Measurements from ENCODE around the gene NRXN3.

The NRXN3 gene

DNA sequence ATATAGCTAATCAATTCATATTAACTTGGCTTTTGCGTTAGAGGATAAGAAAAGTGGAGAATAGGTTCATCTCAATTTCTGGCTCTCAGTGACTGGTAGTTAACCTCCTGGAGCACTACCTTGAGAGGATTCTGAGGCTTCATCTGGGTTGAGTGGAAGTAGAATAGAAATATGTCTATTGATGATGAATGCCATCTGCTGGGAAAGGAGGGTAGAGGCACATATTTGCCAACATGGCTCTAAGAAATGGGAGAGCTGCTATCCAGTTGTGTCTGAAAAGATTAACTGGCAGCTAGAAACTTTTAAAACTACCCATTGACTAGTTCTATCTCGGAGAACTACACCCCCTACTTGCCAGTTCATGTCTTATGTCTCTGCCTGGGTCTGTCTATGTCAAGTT, 530.1 kb downstream of the NRXN3 start:
- Histone ChIP-seq H3K4me2 (no peak overlapping the region), H3K4me3 (no peak overlapping the region), H4K20me1 (0 out of 22 replicates have a peak, but pooled peaks cover 0 to 7% (median 0%) of the 10 kb centered on the region in 11 experiments), H3K4me1 (peaks cover 0 to 8% (median 0%) of the 10 kb centered on the region in 10 experiments; a peak in 3 of 20 replicates), H3K27me3 (no peaks in the 10 kb centered on the region), H3K9ac (no peak overlapping the region), H3K9me3 (replicated peaks in 1 of 11) (no peaks in the 10 kb centered on the region), H3K27ac (no peak overlapping the region), H3K36me3 (no peaks in the 10 kb centered on the region)
- TF ChIP-seq Cebpa-rat (IDR thresholded peaks at IDR 0.05): no peak

DNA sequence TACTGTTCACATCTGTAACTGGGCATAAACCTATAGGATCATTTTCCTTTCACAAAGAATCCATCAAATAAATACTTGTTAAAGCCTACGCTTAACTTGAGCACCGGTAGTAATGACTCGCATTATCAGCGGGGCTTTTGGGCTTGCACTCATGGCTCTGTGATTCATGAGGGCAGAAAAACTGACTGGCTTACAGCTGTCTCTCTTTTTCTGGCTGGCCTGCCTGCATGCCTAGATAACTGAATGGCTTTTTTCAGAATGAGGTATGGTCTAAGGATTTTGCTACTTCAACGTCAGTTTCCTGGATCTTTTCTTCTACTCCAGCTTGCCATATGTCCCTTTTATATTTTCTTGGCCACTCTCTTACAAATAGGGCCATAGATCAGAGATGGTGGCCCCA, 531.1 kb downstream of the NRXN3 start:
- Histone ChIP-seq H3K4me2 (no peak overlapping the region), H3K4me1 (peaks cover 0 to 8% (median 0%) of the 10 kb centered on the region in 10 experiments; a peak in 2 of 20 replicates), H3K36me3 (no peaks in the 10 kb centered on the region), H3K27me3 (no peaks in the 10 kb centered on the region), H4K20me1 (0 out of 22 replicates have a peak, but pooled peaks cover 0 to 7% (median 0%) of the 10 kb centered on the region in 11 experiments), H3K4me3 (no peak overlapping the region), H3K27ac (no peak overlapping the region), H3K9ac (no peak overlapping the region), H3K9me3 (replicated peaks in 1 of 11) (no peaks in the 10 kb centered on the region)
- TF ChIP-seq Cebpa-rat (IDR thresholded peaks at IDR 0.05): no peak

DNA sequence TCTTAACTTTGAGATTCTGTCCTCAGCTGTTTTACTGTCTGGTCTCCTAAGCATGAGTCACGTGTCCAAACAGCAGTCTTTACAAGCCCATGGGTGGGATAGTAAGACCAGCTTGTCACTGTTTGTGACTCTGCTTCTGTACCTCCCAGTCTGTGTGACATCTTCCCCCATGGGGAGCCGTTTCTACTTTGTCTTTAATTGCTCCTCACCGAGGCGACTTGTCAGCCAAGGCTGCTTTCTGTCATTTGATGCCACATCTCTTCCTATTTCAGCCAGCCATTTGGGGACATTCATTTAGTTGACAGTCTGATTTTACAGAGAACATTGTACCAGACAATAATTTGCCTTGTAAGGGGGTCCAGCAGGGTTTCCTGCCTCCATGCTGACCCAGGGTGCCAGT, 534.8 kb downstream of the NRXN3 start:
- no peak for TF ChIP-seq Cebpa-rat (IDR thresholded peaks at IDR 0.05)
- H3K4me2 ChIP-seq: no peak overlapping the region
- H4K20me1 ChIP-seq: no peaks in the 10 kb centered on the region
- H3K9me3 ChIP-seq (replicated peaks in 1 of 11): no peaks in the 10 kb centered on the region
- H3K27me3 ChIP-seq: no peaks in the 10 kb centered on the region
- H3K4me3 ChIP-seq: no peak overlapping the region
- H3K9ac ChIP-seq: no peak overlapping the region
- H3K27ac ChIP-seq: no peak overlapping the region
- H3K4me1 ChIP-seq: peaks cover 0 to 8% (median 0%) of the 10 kb centered on the region in 10 experiments; a peak in 2 of 20 replicates
- H3K36me3 ChIP-seq: no peaks in the 10 kb centered on the region

DNA sequence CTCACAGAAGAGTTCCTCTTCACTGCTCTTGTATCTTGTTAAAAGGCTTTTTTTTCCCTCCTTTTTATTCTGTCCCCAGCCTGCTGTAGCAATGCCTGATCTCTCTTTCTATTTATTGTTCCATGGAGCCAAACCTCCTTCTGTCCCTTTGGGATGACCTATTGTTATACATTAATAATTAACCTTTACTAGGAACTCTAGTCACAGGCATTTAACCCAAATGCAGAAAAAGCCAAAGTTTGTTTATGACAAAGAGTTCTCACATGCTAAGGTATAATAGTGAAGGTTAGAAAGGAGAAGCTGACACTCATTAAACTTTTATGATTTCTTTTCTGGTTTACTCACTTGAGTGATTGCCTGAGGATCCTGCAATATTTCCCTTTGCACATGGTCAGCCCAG, 535.8 kb downstream of the NRXN3 start:
- Histone ChIP-seq H3K9ac (no peak overlapping the region), H3K9me3 (replicated peaks in 1 of 11) (no peaks in the 10 kb centered on the region), H3K36me3 (no peaks in the 10 kb centered on the region), H3K27ac (no peak overlapping the region), H3K4me2 (no peak overlapping the region), H3K27me3 (no peaks in the 10 kb centered on the region), H4K20me1 (no peaks in the 10 kb centered on the region), H3K4me3 (no peak overlapping the region), H3K4me1 (peaks cover 0 to 8% (median 0%) of the 10 kb centered on the region in 10 experiments; a peak in 2 of 20 replicates)
- TF ChIP-seq Cebpa-rat (IDR thresholded peaks at IDR 0.05): no peak

DNA sequence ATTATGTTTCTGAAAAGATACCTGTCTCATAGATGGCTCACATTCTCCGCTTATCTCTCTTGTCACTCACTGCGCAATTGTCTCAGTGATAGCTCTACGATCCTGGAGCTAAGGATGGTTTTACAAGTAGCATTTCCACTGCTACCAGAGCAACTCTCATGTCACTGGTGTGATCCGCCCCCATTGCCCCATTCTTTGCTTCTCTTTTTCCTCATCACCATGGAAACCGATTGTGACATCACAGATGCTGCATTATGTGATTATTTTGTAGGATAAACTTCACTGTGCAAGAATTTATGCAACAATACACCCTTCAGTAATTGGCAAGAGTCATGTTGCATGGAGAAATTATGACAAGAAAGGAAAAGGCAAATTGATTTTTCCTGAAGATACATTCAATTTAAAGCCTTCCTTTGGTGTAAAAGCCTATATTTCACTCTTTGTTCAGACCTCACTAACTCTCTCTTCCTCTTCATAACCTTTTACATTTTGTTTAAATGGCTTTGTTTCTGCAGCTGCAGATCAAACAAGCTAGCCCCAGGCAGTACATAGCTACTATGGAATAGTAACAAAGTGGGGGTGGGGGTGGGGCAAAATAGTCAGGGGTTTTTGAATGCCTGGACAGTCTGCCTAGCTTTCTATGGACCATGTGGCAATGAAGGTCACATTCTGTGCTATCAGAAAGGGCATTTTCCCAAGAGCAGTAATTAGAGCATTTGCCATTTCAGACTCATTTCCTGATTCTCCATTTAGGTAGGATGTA, 539.8 kb downstream of the NRXN3 start:
- Histone ChIP-seq H3K9ac (no peak overlapping the region), H3K4me2 (no peak overlapping the region), H3K9me3 (replicated peaks in 1 of 11) (no peaks in the 10 kb centered on the region), H4K20me1 (no peaks in the 10 kb centered on the region), H3K36me3 (no peaks in the 10 kb centered on the region), H3K27me3 (no peaks in the 10 kb centered on the region), H3K4me1 (no peaks in the 10 kb centered on the region), H3K27ac (no peak overlapping the region), H3K4me3 (no peak overlapping the region)
- no peak for TF ChIP-seq Cebpa-rat (IDR thresholded peaks at IDR 0.05)

DNA sequence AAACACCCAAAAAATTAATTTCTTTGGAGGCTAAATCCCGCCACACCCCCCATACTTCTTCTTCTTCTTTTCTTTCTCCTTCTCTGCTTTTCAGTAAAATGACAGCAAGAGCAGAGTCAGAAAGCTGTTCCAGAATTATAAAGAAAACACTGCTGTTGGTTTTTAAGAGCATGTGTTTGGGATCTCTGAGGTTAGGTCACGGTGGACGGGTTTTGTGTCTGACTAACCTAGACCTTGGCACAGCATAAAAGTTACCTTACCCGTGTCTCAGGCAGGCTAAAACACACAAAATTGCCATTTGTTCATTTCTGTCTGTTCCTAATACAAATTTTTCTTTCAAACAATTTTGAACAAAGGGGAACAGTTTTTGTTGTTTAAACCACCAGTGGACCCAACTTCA, 540.8 kb downstream of the NRXN3 start:
- Histone ChIP-seq H4K20me1 (no peaks in the 10 kb centered on the region), H3K9ac (no peak overlapping the region), H3K4me1 (no peaks in the 10 kb centered on the region), H3K4me2 (no peak overlapping the region), H3K36me3 (no peaks in the 10 kb centered on the region), H3K9me3 (replicated peaks in 1 of 11) (no peaks in the 10 kb centered on the region), H3K27ac (no peak overlapping the region), H3K27me3 (no peaks in the 10 kb centered on the region), H3K4me3 (no peak overlapping the region)
- TF ChIP-seq Cebpa-rat (IDR thresholded peaks at IDR 0.05): no peak

DNA sequence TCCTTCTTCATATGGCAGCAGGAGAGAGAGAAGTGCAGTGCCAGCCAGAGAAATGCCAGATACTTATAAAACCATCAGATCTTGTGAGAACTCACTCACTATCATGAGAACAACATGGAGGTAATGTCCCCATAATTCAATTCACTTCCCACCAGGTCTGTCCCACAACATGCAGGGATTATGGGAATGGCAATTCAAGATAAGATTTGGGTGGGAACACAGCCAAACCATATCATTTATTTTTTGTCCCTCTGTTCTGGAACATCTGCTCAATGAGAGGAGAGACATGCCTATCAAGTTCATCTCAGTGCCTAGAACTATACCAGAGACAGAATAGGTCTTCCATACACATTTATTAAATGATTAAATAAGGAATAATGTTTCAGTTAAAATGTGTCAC, 543.5 kb downstream of the NRXN3 start:
- TF ChIP-seq Cebpa-rat (IDR thresholded peaks at IDR 0.05): no peak
- Histone ChIP-seq H3K36me3 (no peaks in the 10 kb centered on the region), H3K9me3 (replicated peaks in 1 of 11) (no peaks in the 10 kb centered on the region), H3K4me1 (no peaks in the 10 kb centered on the region), H3K4me2 (no peak overlapping the region), H3K27me3 (no peaks in the 10 kb centered on the region), H4K20me1 (no peaks in the 10 kb centered on the region), H3K27ac (no peak overlapping the region), H3K9ac (no peak overlapping the region), H3K4me3 (no peak overlapping the region)

DNA sequence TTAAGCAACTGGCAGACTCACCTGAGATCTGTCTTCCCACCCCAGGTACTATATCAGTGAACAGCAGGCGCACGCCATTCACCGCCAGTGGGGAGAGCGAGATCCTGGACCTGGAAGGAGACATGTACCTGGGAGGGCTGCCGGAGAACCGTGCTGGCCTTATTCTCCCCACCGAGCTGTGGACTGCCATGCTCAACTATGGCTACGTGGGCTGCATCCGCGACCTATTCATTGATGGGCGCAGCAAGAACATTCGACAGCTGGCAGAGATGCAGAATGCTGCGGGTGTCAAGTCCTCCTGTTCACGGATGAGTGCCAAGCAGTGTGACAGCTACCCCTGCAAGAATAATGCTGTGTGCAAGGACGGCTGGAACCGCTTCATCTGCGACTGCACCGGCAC, 544.5 kb downstream of the NRXN3 start:
- no peak overlapping the region for H3K9ac ChIP-seq
- TF ChIP-seq Cebpa-rat (IDR thresholded peaks at IDR 0.05): no peak
- H3K4me1 ChIP-seq: no peaks in the 10 kb centered on the region

DNA sequence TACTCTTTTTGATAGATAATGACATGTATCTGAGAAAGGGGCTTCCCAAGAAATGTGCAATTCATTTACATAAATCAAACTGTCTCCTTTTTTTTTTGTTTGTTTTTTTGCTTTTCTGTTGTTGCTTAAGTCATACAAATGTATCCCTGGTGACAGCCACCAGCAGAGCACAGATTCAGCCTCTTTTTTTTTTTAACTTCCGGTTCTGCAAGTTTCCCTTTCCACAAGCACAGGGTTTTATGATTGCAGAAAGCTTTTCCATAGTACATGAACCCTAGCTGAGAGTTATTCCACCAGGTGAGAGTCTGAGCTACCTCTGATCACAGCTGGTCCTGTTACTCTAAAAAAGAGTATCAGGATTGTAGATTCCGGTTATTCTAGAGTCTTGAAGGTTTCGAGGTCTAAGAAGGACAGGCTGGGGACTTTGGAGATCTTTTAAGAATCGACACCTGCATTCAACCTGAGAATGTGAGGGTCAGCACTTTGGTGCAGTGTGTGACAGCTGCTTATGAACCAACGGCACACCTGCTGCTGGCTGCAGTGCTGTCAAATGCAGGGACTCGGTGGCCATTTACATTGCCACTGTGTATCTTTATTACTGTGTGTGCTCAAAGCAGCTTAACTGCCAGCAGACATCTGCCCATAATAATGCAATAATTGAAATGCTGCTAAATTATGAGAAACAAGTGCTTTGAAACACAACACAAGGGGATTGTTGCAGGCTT, 551.7 kb downstream of the NRXN3 start:
- Histone ChIP-seq H4K20me1 (no peaks in the 10 kb centered on the region), H3K9me3 (replicated peaks in 1 of 11) (no peaks in the 10 kb centered on the region), H3K4me2 (no peak overlapping the region), H3K27me3 (no peaks in the 10 kb centered on the region), H3K27ac (no peak overlapping the region), H3K4me3 (no peak overlapping the region), H3K9ac (no peak overlapping the region), H3K36me3 (no peaks in the 10 kb centered on the region), H3K4me1 (no peaks in the 10 kb centered on the region; a peak in 1 of 20 replicates)
- TF ChIP-seq Cebpa-rat (IDR thresholded peaks at IDR 0.05): no peak

More for the DNA sequence above, 544.5 kb downstream of the NRXN3 start:
- no peaks in the 10 kb centered on the region for H4K20me1 ChIP-seq
- H3K4me2 ChIP-seq: no peak overlapping the region
- no peaks in the 10 kb centered on the region for H3K9me3 ChIP-seq (replicated peaks in 1 of 11)
- H3K27me3 ChIP-seq: no peaks in the 10 kb centered on the region
- no peak overlapping the region for H3K27ac ChIP-seq
- no peaks in the 10 kb centered on the region for H3K36me3 ChIP-seq
- no peak overlapping the region for H3K4me3 ChIP-seq

All from BLaER1 treated with 17β-estradiol and CSF1 and Interleukin-3, amounts not matched to agents 10 nM and 100 nM (cell line).